ENCODE data around the gene MT1H.

The MT1H gene

DNA sequence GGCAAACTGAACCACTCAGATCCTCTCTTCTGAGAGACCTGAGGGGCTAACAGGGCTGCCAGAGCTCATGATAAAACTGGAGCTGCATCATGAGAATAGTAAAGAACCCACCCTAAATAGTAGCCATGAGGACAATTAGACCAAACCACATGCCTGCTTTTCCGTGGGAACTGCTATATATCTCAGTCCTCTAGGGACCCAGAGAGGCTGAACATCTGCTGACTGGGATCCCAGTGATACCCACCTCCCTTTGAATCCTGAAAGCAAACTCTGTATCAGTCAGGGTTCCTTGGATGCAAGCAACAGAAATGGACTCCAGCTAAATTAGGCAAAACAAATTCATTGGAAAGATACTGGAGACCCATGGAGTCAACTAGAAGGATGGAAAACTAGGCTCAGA, 19.1 kb downstream of the MT1H start:
- TF ChIP-seq ZFX (IDR thresholded peaks at IDR 0.05), result no peak
- TF ChIP-seq, protein P1, sequence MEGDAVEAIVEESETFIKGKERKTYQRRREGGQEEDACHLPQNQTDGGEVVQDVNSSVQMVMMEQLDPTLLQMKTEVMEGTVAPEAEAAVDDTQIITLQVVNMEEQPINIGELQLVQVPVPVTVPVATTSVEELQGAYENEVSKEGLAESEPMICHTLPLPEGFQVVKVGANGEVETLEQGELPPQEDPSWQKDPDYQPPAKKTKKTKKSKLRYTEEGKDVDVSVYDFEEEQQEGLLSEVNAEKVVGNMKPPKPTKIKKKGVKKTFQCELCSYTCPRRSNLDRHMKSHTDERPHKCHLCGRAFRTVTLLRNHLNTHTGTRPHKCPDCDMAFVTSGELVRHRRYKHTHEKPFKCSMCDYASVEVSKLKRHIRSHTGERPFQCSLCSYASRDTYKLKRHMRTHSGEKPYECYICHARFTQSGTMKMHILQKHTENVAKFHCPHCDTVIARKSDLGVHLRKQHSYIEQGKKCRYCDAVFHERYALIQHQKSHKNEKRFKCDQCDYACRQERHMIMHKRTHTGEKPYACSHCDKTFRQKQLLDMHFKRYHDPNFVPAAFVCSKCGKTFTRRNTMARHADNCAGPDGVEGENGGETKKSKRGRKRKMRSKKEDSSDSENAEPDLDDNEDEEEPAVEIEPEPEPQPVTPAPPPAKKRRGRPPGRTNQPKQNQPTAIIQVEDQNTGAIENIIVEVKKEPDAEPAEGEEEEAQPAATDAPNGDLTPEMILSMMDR (conservative IDR thresholded peaks at IDR 0.05), result no peak
- no peak overlapping the region for H3K27ac ChIP-seq

DNA sequence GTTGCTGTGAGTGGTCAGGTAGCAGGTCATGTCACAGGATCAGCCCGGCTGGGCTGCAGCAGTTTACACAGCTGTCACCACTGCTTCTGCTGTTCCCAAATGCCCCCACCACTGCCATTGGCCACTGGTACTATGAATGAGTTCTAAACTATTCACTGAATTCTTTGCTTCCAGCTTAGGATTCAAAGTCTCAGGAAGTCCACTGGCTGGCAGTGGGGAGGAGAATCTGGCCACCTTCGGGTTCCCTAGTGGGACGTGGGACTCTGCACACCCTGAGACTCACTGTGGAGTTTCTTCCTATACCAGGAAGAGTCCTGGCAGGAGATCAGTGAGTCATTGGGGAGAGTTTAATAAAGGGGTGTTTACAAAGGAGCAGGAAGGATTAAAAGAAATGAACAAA, 19.6 kb downstream of the MT1H start:
- H3K27ac ChIP-seq, result no peak overlapping the region

DNA sequence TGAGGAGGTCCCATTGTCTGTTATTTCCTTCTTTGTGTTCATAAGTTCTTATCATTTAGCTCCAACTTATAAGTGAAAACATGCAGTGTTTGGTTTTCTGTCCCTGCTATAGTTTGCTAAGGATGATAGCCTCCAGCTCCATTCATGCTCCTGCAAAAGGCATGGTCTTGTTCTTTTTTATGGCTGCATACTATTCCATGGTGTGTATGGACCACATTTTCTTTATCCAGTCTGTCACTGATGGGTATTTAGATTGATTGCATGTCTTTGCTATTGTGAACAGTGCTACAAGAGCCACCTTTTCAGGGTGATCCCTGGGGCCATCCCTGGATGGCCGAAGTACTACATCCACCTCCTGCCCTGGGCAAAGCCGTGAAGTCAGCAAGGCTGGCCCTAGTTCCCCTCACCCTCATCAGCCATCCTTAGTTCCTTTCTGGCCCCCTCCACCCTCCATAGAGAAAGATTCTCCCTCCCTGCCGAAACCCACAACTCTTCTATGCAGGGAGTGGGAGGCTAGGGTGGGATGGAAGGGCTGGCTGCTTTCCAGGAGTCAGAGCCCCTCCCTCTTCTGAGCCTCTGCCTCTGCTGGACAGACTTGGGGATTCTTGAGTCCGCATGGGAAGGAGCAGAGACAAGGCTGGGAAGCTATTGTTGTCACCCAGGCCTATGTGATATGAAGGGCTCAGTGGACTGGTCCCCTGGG, 21.0 kb downstream of the MT1H start:
- TF ChIP-seq, protein P1 (conservative IDR thresholded peaks at IDR 0.05), result no peak
- no peak for TF ChIP-seq ZFX (IDR thresholded peaks at IDR 0.05)
- no peak overlapping the region for H3K27ac ChIP-seq

More for the DNA sequence above, 19.6 kb downstream of the MT1H start:
- TF ChIP-seq ZFX (IDR thresholded peaks at IDR 0.05), result no peak
- TF ChIP-seq, protein P1 (conservative IDR thresholded peaks at IDR 0.05), result no peak

DNA sequence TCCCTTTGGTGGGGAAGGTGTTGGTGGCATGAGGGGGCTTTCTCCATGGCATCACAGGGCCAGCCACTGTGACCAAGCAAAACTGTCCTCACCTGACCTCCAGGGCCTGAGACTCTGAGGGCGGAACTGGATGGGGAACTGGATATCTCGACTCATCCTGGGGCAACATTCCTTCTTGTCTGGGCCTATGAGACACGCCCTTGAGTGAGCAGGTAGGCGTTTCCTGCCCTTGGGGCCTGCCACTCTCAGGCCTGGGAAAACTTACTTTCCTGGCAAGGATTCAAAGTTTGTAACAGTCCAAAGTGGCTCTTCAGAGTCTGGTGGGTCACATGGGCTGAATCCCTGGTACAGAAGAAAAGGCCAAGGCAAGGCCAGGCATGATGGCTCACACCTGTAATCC, 22.3 kb downstream of the MT1H start:
- TF ChIP-seq, protein P1 (conservative IDR thresholded peaks at IDR 0.05), result no peak
- TF ChIP-seq ZFX (IDR thresholded peaks at IDR 0.05), result no peak
- H3K27ac ChIP-seq, result no peak overlapping the region

DNA sequence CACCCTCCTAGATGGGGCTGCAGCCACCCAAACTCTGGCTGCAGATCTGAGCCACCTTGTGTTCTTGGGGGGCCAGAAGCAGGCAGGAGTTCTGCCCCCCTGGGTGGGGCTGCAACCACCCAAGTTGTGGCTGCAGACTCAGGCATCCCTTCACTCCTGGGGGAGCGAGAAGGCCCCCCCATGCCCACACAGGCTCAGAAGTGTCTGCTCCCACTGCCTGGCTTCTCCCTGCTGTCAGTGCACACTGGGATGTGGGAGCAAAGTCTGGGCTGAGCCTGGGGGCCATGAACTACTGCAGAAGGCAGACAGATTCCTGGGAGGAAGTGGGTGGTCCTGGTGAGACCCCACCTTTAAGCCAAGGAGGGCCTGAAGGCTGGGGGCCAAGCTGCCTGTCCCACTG, 25.6 kb downstream of the MT1H start:
- no peak overlapping the region for H3K27ac ChIP-seq
- TF ChIP-seq, protein P1 (conservative IDR thresholded peaks at IDR 0.05), result no peak
- no peak for TF ChIP-seq ZFX (IDR thresholded peaks at IDR 0.05)

DNA sequence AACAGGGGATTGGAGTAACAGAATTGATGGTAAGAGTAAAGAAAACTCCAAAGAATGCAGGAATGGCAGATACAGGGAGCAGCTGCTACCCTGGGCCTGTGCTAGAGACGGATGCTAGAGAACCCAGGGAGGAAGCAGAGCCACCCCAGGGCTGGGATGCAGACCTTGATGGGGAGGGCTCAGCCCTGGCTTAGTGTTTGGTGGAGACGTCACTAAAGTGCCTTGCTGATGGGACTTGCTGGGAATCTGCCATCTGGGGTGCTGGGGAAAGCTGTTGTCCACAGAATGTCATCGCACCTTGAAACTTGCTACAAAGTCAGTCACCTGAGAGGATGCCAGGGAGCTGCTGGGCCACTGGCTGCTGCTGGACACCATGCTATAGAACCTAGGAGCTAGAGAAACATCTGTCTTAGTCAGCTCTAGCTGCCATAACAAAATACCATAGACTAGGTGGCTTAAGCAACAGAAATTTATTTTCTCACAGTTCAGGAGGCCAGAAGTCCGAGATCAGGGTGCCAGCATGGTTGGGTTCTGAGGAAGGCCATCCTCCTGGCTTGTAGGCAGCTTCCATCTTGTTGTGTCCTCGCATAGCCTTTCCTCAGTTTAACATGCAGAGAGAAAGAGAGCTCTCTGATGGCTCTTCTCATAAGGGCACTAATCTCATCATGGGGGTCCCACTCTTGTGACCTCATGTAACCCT, 28.0 kb downstream of the MT1H start:
- TF ChIP-seq, protein P1 (conservative IDR thresholded peaks at IDR 0.05), result no peak
- TF ChIP-seq ZFX (IDR thresholded peaks at IDR 0.05), result no peak
- H3K27ac ChIP-seq, result no peak overlapping the region

DNA sequence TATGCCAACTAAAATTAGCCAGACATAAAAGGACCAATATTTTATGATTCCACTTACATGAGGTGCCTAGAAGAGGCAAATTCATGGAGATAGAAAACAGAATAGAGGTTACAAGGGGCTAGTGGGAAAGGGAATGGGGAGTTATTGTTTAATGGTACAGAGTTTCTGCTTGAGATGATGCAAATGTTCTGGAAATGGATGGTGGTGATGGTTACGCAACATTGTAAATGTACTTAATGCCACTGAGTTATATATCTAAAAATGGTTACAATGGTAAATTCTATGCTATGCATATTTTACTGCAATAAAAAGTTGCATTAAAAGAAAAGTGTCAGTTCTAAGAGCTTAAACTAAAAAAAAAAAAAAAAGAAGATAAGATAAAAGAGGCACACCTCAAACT, 30.6 kb downstream of the MT1H start:
- no peak overlapping the region for H3K27ac ChIP-seq
- TF ChIP-seq, protein P1 (conservative IDR thresholded peaks at IDR 0.05), result no peak
- no peak for TF ChIP-seq ZFX (IDR thresholded peaks at IDR 0.05)
